CD4-positive, alpha-beta T cell treated with Interleukin-10 for 1 hour (primary cell): ENCODE measurements around the gene SH3GL3.

Source experiments
- DNase-seq: peaks from one replicate; pipeline ENCODE4 v3.0.0-alpha.2; 2020

Gene SH3GL3

GRCh38 chr15:83571820-83572707, 124.9 kb downstream of the SH3GL3 start:
- DNase-seq: no peak

DNA sequence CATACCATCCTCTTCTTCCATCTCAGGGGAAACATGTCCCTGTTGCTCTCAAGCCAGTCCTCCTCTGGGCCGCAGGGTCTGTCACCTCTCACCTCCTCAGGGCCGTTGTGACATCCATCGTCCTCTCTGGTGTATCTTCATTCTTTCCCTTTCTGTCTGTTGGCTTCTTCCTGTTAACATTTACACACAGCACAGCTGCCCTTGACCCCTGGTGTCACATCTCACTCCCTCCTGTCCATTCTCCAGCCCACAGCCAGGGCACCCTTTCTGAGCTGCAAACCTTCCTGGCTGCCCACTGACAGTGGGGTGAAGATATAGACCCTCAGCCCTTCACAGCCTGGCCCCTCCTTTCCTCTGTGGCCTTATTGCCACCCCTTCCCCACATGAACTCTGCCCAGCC, 127.2 kb downstream of the SH3GL3 start:
- no peak for DNase-seq

DNA sequence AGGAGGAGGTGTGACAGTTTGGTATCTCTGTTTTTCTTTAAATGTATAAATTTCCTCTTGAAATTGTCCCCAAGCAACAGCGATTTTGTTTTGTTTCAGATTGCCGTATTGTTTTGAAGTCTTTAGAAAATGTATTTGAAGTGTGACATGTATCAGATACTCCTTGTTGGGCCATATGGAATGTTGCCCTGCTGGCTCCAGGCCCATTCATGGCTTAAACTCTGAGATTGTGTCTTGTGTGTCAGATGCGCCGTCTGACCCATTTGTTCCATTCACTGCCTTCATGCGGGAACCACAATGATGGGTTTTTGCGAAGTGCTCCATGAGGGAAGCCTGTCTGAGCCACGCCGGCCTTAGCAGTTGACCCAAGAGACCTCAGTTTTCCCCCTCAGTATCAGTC, 131.6 kb downstream of the SH3GL3 start:
- no peak for DNase-seq

GRCh38 chr15:83581381-83581780, 134.2 kb downstream of the SH3GL3 start:
- no peak for DNase-seq

DNA sequence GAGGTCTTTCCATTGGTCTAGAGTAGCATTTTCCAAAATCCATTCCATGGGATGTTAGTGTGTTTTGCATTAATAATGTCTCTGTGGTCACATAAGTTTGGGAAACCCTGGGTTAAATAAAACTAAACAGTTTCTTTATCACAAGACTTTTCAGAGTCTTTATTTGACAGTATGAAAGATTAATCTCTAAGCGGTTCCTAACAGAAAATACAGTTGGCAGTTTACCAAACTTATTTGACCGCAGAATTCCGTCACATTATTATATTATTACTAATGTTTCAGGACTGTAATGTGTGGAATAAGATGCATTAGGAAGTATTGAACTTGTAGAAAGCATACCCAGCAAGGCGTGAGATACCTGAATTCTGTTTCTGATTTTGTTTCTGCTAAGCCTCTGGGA, 135.2 kb downstream of the SH3GL3 start:
- DNase-seq: no peak

DNA sequence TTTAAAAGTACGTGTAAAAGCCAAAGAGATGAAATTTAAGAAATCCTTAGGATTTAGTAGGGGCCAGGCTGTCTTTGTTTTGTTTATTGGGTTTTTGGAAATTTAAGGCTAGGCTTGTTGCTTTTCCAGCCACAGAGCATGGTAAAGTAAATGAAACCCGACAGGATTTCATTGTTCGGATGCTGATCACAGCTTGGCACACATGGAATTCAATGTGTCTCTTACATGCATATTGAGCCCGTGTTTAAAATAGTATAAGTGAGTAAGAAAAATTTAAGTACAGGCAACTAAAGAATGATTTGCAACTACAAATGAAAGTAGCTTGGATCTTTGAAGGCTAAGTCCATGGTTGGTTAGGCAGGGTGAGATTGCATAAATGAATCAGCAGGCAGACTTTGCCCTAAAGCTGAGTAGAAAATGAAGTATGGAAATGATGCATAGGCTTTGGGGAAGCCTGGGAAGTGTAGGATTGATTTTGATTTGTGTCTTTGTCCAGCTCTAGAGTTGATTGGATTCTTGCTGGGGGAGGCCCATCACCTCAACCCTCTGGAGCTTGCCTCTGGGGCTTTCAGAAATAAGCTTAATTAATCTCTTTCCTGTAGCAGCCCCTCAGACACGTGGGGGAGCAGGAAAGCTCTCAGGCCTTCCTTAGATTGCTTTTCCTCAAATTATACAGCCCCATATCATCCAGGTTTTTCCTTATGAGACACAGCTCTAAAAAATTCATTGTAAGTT, 138.6 kb downstream of the SH3GL3 start:
- no peak for DNase-seq

- no peak for DNase-seq
Measured at GRCh38 chr15:83587091-83587490, 139.9 kb downstream of the SH3GL3 start.

- DNase-seq: no peak
Measured at GRCh38 chr15:83588441-83588840, 141.3 kb downstream of the SH3GL3 start.

GRCh38 chr15:83592370-83593040, 145.4 kb downstream of the SH3GL3 start:
- no peak for DNase-seq

DNA sequence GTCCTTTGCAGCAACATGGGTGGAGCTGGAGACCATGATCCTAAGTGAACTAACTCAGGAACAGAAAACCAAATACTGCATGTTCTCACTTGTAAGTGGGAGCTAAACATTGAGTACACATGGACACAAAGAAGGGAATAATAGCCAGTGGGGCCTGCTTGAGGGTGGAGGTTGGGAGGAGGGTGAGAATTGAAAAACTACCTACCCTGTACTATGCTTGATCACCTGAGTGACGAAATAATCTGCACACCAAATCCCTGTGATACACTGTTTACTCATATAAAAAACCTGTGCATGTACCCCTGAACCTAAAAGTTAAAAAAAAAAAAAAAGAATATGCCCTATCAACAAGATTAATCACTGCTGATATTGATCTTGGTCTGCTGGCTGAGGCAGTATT, 148.1 kb downstream of the SH3GL3 start:
- no peak for DNase-seq

GRCh38 chr15:83598031-83598430, 150.9 kb downstream of the SH3GL3 start:
- DNase-seq: no peak

GRCh38 chr15:83602021-83602420, 154.9 kb downstream of the SH3GL3 start:
- DNase-seq: no peak

- no peak for DNase-seq
Measured at GRCh38 chr15:83604549-83604948, 157.4 kb downstream of the SH3GL3 start.

GRCh38 chr15:83605111-83605945, 158.2 kb downstream of the SH3GL3 start:
- no peak for DNase-seq

- DNase-seq: no peak
Measured at GRCh38 chr15:83610132-83610531, 163.0 kb downstream of the SH3GL3 start.

GRCh38 chr15:83610901-83611685, 164.0 kb downstream of the SH3GL3 start:
- DNase-seq: no peak

- no peak for DNase-seq
Measured at GRCh38 chr15:83612226-83612625, 165.1 kb downstream of the SH3GL3 start.

DNA sequence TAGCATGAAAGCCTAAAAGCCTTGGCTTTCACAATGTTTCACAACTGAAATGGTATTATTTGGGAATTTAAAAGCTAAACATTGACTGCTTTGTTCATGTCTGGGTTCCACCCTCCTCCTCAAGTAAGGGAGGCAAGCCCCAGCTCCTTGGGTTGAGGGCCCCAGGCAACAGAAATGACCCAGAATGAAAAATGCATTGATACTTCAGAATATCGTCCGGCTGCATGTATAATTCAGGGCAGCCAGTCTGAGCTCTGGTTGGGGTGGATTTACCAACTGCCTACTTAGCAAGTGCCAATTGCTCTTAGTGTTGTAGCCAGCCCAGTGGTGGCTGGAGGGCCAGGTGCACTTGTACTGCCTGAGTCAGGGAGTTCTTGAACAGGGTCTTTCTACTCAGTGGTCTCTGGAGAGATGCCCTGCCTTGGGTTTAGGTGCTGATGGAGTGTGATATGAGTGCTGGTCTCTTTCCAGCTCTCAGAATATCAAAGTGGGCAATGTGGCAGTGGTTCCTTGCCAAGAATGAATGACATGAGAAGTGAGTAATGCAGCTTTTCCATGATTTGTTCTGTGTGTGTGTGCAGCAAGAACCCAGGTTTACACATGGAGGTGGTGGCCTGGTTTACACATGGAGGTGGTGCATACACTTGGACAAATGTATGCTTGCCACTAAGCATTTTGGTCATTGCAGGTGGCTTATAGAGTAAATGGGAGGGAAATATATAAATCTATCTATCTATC, 165.9 kb downstream of the SH3GL3 start:
- DNase-seq: no peak

DNA sequence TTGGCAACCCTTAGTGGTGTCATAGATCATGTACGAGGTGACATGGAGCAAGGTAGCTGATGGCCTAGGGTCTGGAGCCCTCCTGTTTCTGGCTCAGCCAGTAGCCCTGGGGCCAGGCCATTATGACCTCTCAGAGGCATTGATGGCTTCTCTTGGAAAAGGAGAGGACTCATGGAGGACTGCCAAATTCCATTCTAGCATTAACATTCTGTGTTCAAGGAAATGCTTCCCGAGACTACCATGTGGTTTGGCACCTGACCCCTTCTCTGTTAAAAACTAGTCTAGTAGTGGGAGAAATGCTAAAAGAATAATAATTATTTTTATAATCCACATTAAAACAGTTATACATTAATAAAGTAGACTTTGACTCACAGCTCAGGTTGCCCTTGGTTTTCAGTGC, 166.6 kb downstream of the SH3GL3 start:
- DNase-seq: no peak

GRCh38 chr15:83616840-83617239, 169.7 kb downstream of the SH3GL3 start:
- DNase-seq: no peak

- DNase-seq: no peak
Measured at GRCh38 chr15:83626171-83626802, 179.1 kb downstream of the SH3GL3 start.
